NCI-H2227 (cell line): ENCODE measurements around the gene LY9.

Experiments
- DNase-seq: peaks from one replicate; lab custom pipeline; 2025; ENCODE audit not compliant: unreplicated experiment; lab: John Stamatoyannopoulos, UW

The LY9 gene

DNA sequence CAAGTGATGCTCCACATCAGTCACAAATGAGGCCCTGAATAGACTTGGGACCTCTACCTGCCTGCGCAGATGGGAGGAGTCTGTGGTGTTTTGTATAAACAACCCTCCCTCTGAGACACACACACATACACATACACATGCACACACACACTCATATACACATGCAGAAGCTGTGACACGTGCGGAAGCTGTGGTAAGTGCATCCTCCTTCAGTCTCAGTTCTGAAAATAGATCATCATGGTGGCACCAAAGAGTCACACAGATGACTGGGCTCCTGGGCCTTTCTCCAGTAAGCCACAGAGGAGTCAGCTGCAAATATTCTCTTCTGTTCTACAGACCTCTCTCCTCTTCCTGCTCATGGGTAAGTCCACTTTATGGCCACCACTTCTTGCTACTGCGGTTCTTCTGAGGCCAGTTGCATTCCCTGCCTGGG lies at the start of gene LY9:
LY9 (plus strand) TSS at position 224 of the 433 bp plus-strand sequence; CDS start at position 238, 14 bp downstream.
- no peak for DNase-seq

DNA sequence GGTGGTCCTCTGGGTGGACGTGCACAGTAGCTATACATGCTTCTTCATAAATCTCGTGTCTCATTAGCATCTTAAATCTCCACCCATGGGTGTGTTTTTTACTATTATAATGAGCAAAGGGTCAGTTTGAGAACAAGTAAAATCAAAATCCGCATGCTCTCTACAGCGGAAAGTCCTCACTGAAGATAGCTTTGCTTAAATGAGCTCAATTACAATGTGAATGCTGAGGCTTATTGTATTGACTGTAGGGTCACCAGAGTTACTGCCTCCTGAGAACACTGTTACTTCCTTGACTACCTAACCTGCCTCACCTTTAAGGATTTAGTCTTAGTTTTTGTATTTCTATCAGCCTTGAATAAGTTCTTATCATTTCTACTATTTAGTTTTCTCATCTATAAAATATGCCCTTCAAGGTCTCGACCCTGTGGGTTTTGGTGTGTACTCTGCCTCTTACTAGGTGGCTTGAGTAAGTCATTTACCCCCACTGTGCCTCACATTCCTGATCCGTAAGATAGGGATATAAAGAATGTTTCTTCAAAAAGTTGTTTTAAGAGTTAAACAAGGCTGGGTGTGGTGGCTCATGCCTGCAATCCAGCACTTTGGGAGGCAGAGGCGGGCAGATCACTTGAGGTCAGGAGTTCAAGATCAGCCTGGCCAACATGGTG lies 49.0 kb upstream of the LY9 start:
- DNase-seq, result no peak

DNA sequence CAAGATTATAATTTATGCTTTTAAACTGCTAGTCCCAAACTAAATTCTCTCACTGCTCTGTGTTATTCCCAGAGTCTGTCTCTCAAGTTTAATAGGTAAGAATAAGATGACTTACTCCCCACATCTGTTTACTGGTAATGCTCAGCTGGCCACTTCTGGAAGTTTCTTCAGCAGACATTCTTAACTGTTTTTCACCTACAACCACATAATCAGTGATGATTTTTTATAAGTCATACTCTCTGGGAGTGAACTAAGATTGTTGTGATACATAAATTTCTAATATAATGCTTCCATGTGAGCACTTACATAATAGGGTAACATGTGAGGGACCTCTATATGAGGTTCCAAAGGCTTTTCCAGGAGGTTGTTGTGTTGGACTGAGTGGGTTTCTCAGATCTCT lies 48.3 kb upstream of the LY9 start:
- no peak for DNase-seq

DNA sequence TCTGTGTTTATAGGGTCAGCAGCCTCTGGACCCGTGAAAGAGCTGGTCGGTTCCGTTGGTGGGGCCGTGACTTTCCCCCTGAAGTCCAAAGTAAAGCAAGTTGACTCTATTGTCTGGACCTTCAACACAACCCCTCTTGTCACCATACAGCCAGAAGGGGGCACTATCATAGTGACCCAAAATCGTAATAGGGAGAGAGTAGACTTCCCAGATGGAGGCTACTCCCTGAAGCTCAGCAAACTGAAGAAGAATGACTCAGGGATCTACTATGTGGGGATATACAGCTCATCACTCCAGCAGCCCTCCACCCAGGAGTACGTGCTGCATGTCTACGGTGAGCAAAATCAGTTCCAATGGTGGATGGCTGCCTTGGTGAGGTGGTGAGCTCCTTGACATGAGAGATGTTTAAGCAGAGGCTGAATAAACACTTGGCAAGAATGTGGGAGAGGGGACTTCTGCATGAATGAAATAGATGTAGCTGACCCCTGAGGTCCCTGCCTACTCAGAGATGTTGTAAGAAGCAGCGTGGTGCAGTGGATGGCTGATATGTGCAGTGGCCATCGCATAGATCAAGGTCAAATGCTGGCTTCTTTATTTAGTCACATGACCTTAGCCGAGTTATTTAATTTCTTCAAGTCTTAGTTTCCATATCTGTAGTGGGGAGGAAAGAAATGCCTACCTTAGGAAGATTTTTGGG lies 47.6 kb upstream of the LY9 start:
- DNase-seq, result no peak

DNA sequence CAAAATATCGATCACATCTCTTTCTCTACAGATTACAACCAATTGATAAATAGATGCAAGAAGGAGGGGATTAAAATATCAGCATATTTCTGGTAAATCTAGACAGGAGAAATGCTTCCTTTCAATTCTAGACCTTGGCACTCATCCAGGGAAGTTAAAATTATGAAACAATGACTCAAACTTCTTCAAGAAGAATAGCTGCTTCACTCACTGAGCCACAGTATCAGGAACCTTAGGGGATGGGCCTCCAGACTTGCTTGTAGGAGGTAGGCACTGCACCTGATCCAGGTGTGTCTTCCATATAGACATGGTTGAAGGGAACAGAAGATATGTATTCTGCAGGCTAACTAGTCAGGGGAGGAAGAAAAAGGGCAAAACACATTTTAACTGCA lies 47.1 kb upstream of the LY9 start:
- no peak for DNase-seq

DNA sequence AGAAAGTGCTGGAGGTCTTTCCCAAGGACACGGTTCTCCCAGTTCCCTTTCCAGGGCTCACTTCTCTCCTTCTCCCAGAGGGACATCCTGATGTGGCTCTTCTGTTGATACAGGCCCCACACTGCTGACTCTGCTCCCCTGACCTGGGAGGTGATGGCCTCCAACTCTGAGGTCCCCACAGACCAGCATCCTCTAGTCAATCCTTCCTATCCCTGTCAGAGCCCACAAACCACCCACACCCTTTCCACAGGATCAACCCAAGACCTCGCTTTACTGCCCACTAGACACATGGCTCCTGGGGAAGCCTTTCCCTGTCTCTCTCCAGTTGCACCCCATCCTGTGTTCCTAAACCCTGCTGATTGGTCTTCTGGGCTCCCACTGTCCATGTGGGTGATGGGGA lies 45.4 kb upstream of the LY9 start:
- DNase-seq, result no peak

- DNase-seq, result no peak
These were observed 43.6 kb upstream of the LY9 start for GRCh38 chr1:160752406-160752805.

DNA sequence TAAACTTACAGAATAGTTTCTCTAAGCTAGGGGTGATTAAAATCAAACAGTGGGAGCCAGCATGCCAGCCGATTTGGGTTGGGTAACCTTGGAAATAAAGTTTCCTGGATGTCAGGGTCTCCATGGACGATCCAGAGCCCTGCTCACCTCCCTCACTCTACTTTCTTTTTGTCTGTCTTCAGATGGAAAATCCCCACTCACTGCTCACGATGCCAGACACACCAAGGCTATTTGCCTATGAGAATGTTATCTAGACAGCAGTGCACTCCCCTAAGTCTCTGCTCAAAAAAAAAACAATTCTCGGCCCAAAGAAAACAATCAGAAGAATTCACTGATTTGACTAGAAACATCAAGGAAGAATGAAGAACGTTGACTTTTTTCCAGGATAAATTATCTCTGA lies 43.0 kb upstream of the LY9 start:
- no peak for DNase-seq

DNA sequence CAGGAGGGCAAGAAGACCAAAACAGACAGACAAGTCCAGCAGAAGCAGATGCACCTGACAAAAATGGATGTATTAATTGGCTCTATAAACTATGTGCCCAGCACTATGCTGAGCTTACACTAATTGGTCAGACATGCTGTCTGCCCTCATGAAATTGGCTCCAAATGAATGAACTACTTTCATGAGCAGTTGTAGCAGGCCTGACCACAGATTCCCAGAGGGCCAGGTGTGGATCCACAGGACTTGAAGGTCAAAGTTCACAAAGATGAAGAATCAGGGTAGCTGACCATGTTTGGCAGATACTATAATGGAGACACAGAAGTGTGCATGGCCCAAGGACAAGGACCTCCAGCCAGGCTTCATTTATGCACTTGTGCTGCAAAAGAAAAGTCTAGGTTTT lies 42.4 kb upstream of the LY9 start:
- no peak for DNase-seq

GRCh38 chr1:160755461-160755860 lies 40.5 kb upstream of the LY9 start:
- DNase-seq, result no peak

- DNase-seq, result no peak
These were observed 39.8 kb upstream of the LY9 start for GRCh38 chr1:160755911-160756848.

GRCh38 chr1:160756849-160757201 lies 39.1 kb upstream of the LY9 start:
- no peak for DNase-seq

GRCh38 chr1:160758521-160758920 lies 37.5 kb upstream of the LY9 start:
- no peak for DNase-seq

GRCh38 chr1:160759740-160760139 lies 36.2 kb upstream of the LY9 start:
- no peak for DNase-seq

DNA sequence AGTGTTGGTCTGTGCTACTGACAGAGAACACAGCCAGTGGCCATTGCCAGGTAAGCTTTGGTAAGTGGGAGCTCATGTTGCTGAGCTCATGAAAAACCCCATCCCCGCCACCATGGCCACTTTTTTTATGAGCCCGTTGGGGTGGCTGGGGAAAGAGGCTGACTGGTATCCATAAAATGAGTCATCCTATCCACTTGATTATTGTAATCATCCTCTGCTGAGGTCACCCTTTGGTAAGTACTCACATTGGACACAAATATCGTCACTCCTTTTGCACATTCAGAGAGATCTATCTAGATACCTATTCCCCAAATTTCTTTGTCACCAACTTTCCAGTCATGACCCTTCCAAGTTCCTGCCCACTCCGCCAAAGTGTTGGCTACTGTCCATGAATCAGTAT lies 34.9 kb upstream of the LY9 start:
- no peak for DNase-seq

GRCh38 chr1:160761886-160762285 lies 34.1 kb upstream of the LY9 start:
- DNase-seq, result no peak

- no peak for DNase-seq
These were observed 32.0 kb upstream of the LY9 start for GRCh38 chr1:160763993-160764392.

GRCh38 chr1:160767395-160768294 lies 28.3 kb upstream of the LY9 start:
- no peak for DNase-seq

- DNase-seq, result no peak
These were observed 27.7 kb upstream of the LY9 start for GRCh38 chr1:160768295-160768657.

- no peak for DNase-seq
These were observed 23.6 kb upstream of the LY9 start for GRCh38 chr1:160772331-160772730.

DNA sequence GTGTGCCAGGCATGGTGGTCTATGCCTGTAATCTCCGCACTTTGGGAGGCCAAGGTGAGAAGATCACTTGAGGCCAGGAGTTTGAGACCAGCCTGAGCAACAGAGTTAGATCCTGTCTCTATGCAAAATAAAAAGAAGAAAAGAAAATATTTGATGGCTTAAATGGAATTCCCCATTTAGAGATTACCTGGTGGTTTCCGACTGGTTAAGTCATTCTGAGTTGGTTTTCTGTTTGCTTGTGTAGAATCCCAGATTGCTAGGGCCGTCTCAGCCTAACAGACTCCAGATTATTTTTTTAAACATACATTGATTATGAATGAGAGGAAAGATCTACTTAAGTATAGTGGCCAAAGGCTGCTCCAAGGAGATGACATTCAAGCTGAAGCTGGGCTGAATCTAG lies 22.9 kb upstream of the LY9 start:
- no peak for DNase-seq
